ENCODE results near the gene CHCHD2.
"Not testable (repeated sequence)": the region's sequence is repeated elsewhere in the genome, so short reads cannot be mapped to it uniquely, and the experiment has no call there.

CHCHD2 gene

DNA sequence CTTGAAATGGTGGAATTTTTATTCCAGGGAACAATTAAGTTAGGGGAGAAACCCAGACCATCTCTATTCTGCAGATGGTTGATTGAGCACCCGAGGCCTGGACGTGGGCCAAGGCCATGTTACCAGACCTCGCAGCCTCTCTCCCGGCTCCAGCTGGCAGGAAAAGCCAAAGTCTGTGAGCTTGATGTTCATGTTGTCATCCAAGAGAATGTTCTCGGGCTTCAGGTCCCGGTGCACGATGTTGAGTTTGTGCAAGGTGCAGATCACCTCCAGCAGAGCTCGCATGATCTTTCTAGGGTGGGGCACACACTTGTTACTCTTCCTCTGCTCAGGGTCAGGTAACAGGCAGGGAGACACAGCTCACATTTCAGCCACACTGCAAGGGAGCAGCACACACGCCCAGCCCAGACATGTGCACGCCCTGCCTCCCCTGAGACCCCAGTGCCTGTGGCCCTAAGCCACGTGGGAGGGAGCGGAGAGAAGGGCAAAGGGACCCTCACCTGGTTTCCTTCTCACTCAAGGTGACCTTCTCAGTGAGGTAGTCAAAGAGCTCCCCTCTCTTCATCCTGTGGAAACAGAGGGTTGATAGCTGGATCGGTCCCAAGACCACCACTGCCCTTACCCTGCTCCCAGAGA lies 23.0 kb downstream of the CHCHD2 start:
- no peaks in the 10 kb centered on the region for H3K4me1 ChIP-seq (ENCODE audit: control insufficient read depth in 2 of 2, insufficient read depth in 1 of 2, low read depth in 1 of 2, low read length in 2 of 2)
- no peaks in the 10 kb centered on the region for H3K27me3 ChIP-seq (ENCODE audit: control insufficient read depth in 3 of 3, insufficient read depth in 3 of 3, low read depth in 1 of 3, low read length in 3 of 3)
- H3K4ac ChIP-seq (ENCODE audit: low read length), result no peak overlapping the region
- H2BK5ac ChIP-seq (ENCODE audit: low read length), result peak overlapping the region; percentile 29
- H3K79me1 ChIP-seq (ENCODE audit: low read depth, low read length), result no peaks in the 10 kb centered on the region
- H3K4me3 ChIP-seq (ENCODE audit: low read length in 2 of 2), result no peak overlapping the region
- H3K23ac ChIP-seq (ENCODE audit: low read depth, low read length, poor library complexity), result peak overlapping the region; percentile 73
- H2BK120ac ChIP-seq (ENCODE audit: low read depth, low read length), result no peak overlapping the region
- no CpG with 5 or more reads among the region's 13 CpGs for WGBS, 2 donors (ENCODE audit: extremely low coverage in 2 of 2, insufficient read length in 2 of 2, insufficient replicate concordance in 1 of 2)
- H3K9ac ChIP-seq (ENCODE audit: low read depth, low read length, poor library complexity), result no peak overlapping the region
- H3K4me2 ChIP-seq (ENCODE audit: insufficient read depth, low read length, poor library complexity, severe bottlenecking), result no peak overlapping the region
- H2AK5ac ChIP-seq (ENCODE audit: low read depth, low read length), result no peak overlapping the region
- peaks cover 20 to 24% of the 10 kb centered on the region in 2 donors for H3K36me3 ChIP-seq (replicated peaks in 1 of 2; ENCODE audit: control insufficient read depth in 2 of 2, insufficient read depth in 2 of 2, low read length in 2 of 2)
- no peak overlapping the region for H4K8ac ChIP-seq (ENCODE audit: low read depth, low read length)
- no peak overlapping the region for H3K18ac ChIP-seq (ENCODE audit: low read length)
- H3K14ac ChIP-seq (ENCODE audit: low read length), result no peak overlapping the region
- H2BK12ac ChIP-seq (ENCODE audit: low read length), result no peak overlapping the region
- DNase-seq (ENCODE audit: low spot score), result no peak
- H3K9me3 ChIP-seq (replicated peaks in 1 of 2; ENCODE audit: control insufficient read depth in 2 of 2, insufficient read depth in 1 of 2, low read depth in 1 of 2, low read length in 2 of 2), result no peaks in the 10 kb centered on the region
- H2BK15ac ChIP-seq (ENCODE audit: low read length), result no peak overlapping the region
- no peak overlapping the region for H3K27ac ChIP-seq (replicated peaks; ENCODE audit: low read length)
- H2AFZ ChIP-seq (ENCODE audit: low read length), result no peak overlapping the region
- H4K91ac ChIP-seq (ENCODE audit: low read depth, low read length, poor library complexity), result no peak overlapping the region

- Histone ChIP-seq H3K4me1 (ENCODE audit: control insufficient read depth in 2 of 2, insufficient read depth in 1 of 2, low read depth in 1 of 2, low read length in 2 of 2) (no peaks in the 10 kb centered on the region), H2AFZ (ENCODE audit: low read length) (no peak overlapping the region), H2AK5ac (ENCODE audit: low read depth, low read length) (no peak overlapping the region), H3K27ac (replicated peaks; ENCODE audit: low read length) (no peak overlapping the region), H2BK120ac (ENCODE audit: low read depth, low read length) (no peak overlapping the region), H3K36me3 (replicated peaks in 1 of 2; ENCODE audit: control insufficient read depth in 2 of 2, insufficient read depth in 2 of 2, low read length in 2 of 2) (peaks cover 21 to 28% of the 10 kb centered on the region in 2 donors), H3K4me3 (ENCODE audit: low read length in 2 of 2) (no peak overlapping the region), H3K27me3 (ENCODE audit: control insufficient read depth in 3 of 3, insufficient read depth in 3 of 3, low read depth in 1 of 3, low read length in 3 of 3) (no peaks in the 10 kb centered on the region), H3K18ac (ENCODE audit: low read length) (no peak overlapping the region), H3K9me3 (replicated peaks in 1 of 2; ENCODE audit: control insufficient read depth in 2 of 2, insufficient read depth in 1 of 2, low read depth in 1 of 2, low read length in 2 of 2) (no peaks in the 10 kb centered on the region), H3K4me2 (ENCODE audit: insufficient read depth, low read length, poor library complexity, severe bottlenecking) (no peak overlapping the region), H2BK15ac (ENCODE audit: low read length) (no peak overlapping the region), H3K9ac (ENCODE audit: low read depth, low read length, poor library complexity) (no peak overlapping the region), H2BK12ac (ENCODE audit: low read length) (no peak overlapping the region), H3K79me1 (ENCODE audit: low read depth, low read length) (peaks cover 2% of the 10 kb centered on the region), H4K8ac (ENCODE audit: low read depth, low read length) (no peak overlapping the region), H2BK5ac (ENCODE audit: low read length) (no peak overlapping the region), H3K14ac (ENCODE audit: low read length) (no peak overlapping the region), H4K91ac (ENCODE audit: low read depth, low read length, poor library complexity) (no peak overlapping the region), H3K4ac (ENCODE audit: low read length) (no peak overlapping the region), H3K23ac (ENCODE audit: low read depth, low read length, poor library complexity) (peak overlapping the region; percentile 65)
- DNase-seq (ENCODE audit: low spot score), result no peak
- no CpG with 5 or more reads among the region's 29 CpGs for WGBS, 2 donors (ENCODE audit: extremely low coverage in 2 of 2, insufficient read length in 2 of 2, insufficient replicate concordance in 1 of 2)
Observed at GRCh38 chr7:56081626-56082340, 24.5 kb downstream of the CHCHD2 start.

- not testable (repeated sequence) for H3K23ac ChIP-seq (ENCODE audit: low read depth, low read length, poor library complexity); H3K27me3 ChIP-seq (ENCODE audit: control insufficient read depth in 3 of 3, insufficient read depth in 3 of 3, low read depth in 1 of 3, low read length in 3 of 3); H3K4me2 ChIP-seq (ENCODE audit: insufficient read depth, low read length, poor library complexity, severe bottlenecking); H3K9me3 ChIP-seq (replicated peaks in 1 of 2; ENCODE audit: control insufficient read depth in 2 of 2, insufficient read depth in 1 of 2, low read depth in 1 of 2, low read length in 2 of 2); H2AK5ac ChIP-seq (ENCODE audit: low read depth, low read length); H3K4ac ChIP-seq (ENCODE audit: low read length); H2AFZ ChIP-seq (ENCODE audit: low read length); H4K8ac ChIP-seq (ENCODE audit: low read depth, low read length); H2BK5ac ChIP-seq (ENCODE audit: low read length); H2BK120ac ChIP-seq (ENCODE audit: low read depth, low read length); H3K14ac ChIP-seq (ENCODE audit: low read length); H4K91ac ChIP-seq (ENCODE audit: low read depth, low read length, poor library complexity); H2BK15ac ChIP-seq (ENCODE audit: low read length); H3K4me3 ChIP-seq (ENCODE audit: low read length in 2 of 2); H3K27ac ChIP-seq (replicated peaks; ENCODE audit: low read length); H3K18ac ChIP-seq (ENCODE audit: low read length); H3K4me1 ChIP-seq (ENCODE audit: control insufficient read depth in 2 of 2, insufficient read depth in 1 of 2, low read depth in 1 of 2, low read length in 2 of 2); DNase-seq (ENCODE audit: low spot score); H2BK12ac ChIP-seq (ENCODE audit: low read length); H3K9ac ChIP-seq (ENCODE audit: low read depth, low read length, poor library complexity); H3K79me1 ChIP-seq (ENCODE audit: low read depth, low read length)
- WGBS, 2 donors (ENCODE audit: extremely low coverage in 2 of 2, insufficient read length in 2 of 2, insufficient replicate concordance in 1 of 2), result no CpG with 5 or more reads among the region's 28 CpGs
- peaks cover 24 to 33% of the 10 kb centered on the region in 2 donors for H3K36me3 ChIP-seq (replicated peaks in 1 of 2; ENCODE audit: control insufficient read depth in 2 of 2, insufficient read depth in 2 of 2, low read length in 2 of 2)
Observed at GRCh38 chr7:56080726-56081435, 25.4 kb downstream of the CHCHD2 start.

Data from neuronal stem cell (in vitro differentiated cells).